GM18502 (cell line): ENCODE results near the gene FTCD.
"Not testable (repeated sequence)": the region's sequence is repeated elsewhere in the genome, so short reads cannot be mapped to it uniquely, and the experiment has no call there.

Experiments used
- ATAC-seq: cut with Tn5 transposase; IDR thresholded peaks from one replicate; pipeline ENCODE4 v1.9.1; 2021; ENCODE audit warnings: mild to moderate bottlenecking; ENCODE audit not compliant: unreplicated experiment, poor library complexity

FTCD gene

DNA sequence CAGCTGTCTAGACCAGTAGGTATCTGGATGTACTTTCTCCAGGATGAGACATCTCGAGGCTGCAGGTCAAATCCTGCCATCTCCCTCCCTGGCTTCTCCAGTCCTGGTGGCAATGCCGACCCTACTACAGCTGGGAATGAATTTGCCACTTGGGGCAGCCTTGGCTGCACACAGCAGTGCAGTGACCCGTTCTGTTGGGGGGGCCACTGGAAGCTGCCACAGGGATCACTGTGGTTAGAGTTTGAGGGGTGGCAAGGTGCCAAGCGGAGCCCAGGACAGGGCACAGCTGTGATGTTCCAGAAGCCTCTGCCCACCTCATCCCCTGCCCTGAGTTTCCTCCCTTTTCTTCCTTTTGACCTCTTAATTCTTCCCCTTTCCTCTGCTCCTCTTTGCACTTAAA lies 40.4 kb downstream of the FTCD start:
- ATAC-seq, result no peak

DNA sequence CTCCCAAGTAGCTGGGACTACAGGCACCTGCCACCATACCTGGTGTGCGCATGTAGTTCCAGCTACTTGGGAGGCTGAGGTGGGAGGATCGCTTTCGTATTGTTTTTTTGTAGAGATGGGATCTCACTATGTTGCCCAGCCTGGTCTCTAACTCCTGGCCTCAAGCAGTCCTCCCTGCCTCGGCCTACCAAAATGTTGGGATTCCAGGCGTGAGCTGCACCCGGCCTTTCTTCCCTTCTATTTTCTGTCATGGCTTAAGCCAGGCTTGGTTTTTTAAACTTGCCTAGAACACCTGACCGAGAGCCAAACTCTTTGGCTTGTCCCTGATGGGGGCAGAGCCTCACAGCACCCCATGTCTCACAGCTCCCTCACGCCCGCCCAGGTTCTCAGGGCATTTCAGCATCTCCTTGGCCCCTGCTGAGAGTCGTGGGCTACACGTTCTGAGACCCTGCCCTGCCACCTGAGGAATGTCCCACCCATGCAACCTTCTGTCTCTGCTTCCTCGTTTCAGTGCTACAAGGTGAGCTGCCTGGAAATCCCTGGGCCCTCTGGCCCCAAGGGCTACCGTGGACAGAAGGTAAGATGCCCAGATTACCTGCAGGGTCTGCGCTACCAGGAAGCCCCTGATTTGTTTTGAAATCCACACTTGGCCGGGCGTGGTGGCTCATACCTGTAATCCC lies 41.7 kb downstream of the FTCD start:
- no peak for ATAC-seq

GRCh38 chr21:46112725-46113215 lies 42.6 kb downstream of the FTCD start:
- ATAC-seq, result no peak

DNA sequence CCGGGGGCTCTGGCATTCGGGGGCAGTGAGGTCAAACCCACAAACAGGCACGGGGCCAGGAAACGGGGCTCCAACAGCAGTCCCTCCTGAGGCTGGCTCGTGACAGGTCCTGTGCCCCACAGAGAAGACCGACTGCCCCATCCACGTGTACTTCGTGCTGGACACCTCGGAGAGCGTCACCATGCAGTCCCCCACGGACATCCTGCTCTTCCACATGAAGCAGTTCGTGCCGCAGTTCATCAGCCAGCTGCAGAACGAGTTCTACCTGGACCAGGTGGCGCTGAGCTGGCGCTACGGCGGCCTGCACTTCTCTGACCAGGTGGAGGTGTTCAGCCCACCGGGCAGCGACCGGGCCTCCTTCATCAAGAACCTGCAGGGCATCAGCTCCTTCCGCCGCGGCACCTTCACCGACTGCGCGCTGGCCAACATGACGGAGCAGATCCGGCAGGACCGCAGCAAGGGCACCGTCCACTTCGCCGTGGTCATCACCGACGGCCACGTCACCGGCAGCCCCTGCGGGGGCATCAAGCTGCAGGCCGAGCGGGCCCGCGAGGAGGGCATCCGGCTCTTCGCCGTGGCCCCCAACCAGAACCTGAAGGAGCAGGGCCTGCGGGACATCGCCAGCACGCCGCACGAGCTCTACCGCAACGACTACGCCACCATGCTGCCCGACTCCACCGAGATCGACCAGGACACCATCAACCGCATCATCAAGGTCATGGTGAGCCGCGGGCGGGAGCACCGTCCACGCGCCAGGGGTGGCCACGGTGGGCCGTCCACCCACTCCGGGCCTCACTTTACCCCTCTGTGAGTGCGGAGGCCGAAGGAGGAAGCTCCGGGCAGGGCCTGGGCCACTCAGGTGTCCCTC lies 43.3 kb downstream of the FTCD start:
- ATAC-seq, result no peak

DNA sequence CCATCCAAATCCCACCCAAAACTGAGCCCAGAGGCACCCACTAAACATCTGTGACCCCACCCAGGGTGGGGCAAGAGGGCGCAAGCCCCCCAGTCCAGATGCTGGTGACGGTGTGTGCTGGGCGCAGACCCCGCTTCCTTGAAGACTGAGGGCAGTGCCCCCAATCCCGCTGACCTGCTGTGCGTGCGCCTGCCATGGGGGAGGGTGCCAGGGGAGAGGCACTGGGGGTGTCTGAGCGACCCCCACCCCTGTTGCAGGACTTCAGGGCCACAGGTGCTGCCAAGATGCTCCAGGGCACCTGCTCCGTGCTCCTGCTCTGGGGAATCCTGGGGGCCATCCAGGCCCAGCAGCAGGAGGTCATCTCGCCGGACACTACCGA lies 44.2 kb downstream of the FTCD start:
- no peak for ATAC-seq

DNA sequence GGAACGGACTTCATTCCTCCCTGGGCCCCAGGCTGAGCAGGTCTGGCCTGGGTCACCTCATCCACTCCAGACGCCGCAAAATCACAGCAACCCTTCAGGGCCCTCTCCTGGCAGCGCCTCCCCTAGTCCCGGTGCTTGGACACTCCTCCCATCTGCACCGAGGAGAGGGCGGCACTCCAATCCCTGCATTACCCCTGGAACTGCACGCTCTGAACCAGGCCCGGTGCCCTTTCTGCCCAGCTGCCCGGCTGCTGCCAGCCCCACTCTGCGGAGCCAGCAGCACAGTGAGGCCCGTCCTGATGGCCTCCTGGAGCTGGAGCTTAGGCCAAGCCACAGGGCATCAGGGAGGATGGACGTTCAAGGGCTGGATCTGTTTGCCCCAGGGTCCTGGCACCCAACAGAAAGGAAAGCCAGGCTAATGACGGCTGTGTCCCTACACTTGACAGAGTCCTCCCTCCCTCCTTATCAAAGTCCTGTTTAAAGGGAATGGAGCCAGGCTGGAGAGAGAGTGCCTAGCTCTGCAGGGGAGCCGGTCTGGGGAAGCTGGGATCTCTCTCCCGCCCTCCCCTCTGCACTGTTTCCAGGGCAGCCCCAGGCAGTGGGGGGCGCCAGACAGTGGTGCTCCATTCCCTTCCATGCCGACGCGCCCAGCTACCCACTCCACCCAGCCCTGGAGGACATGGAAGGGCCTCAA lies 44.7 kb downstream of the FTCD start:
- ATAC-seq, result no peak

DNA sequence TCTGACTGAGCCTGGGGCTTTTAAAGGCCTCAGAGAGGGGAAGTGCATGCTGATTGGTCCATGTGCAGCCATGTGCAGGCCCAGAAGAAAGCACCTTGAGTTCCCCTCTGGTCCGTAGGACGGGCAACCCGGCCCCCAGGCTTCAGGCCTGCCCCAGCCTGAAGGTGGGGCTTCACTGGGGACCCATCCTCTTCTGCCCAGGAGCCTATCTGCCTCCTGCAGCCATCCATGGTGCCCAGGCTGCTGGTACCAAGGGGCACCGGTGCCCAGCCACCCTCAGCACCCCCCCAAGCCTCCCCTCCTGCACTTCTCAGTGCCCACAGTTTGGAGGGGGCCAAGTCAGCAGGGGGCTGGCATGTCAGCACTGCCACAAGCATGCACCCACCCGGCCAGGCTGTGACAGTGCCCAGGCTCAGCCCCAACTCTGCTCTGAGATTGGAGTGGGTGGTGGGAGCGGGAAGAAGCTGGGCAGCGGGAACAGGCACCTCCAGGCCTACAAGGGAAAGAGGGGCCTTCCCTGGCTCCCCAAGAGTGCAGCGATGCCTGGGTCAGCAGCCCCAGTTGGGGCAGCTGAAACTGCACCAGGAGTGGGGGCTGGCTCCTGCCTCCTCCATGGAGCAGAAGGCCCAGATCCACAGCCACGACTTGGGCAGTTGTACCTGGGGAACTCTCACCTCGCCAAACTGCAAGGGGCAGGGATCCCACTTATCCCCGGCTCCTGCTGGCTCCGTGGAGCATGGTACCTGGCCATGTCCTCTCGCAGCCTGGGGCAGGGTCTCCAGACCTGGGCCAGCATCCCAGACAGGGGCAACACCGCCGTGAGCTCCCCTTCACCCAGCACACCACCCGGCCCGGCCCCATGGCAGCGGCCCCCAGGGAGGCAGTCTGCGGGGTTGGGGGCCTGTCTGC lies 45.8 kb downstream of the FTCD start:
- no peak for ATAC-seq

DNA sequence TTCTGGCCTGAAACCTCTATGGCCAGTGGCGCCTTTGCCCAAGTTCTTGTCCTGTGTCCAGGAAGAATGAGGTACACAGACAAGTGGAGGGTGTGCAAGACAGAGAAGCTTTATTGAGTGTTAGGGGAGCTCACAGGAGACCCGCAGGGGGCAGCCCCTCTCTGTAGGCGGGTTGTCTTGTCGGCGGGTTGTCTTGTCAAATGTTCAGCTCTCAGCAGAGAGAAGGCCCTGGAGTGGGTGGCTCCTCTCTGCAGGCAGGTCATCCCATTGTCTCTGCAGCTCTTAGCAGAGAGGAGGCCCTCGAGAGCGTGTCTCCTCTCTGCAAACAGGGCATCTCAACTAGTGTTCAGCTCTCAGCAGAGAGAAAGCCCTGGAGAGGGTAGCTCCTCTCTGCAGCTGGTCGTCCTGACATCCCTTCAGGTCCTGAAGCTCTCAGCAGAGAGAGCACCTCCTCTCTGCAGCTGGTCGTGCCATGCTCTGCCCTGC lies 46.5 kb downstream of the FTCD start:
- ATAC-seq, result no peak

- not testable (repeated sequence) for ATAC-seq
These were observed 48.0 kb downstream of the FTCD start for GRCh38 chr21:46107376-46107775.

DNA sequence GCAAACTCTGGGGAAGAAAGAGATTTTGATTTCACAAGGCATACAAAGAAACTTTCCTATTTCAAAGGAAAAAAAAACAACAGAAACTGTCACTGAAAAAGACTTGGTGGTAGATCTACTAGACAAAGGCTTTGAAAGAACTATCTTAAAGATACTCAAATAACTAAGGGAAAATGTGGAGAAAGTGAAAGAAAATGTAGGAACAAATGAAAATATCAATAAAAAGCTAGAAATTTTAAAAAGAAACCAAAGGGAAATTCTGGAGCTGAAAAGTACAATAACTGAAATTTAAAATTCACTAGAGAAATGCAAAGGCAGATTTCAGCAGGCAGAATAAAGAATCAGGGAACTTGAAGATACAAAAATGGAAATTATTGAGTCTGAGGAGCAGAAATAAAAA lies 51.3 kb downstream of the FTCD start:
- no peak for ATAC-seq

GRCh38 chr21:46100906-46101305 lies 54.5 kb downstream of the FTCD start:
- ATAC-seq, result no peak

- no peak for ATAC-seq
These were observed 55.0 kb downstream of the FTCD start for GRCh38 chr21:46100426-46100825.

DNA sequence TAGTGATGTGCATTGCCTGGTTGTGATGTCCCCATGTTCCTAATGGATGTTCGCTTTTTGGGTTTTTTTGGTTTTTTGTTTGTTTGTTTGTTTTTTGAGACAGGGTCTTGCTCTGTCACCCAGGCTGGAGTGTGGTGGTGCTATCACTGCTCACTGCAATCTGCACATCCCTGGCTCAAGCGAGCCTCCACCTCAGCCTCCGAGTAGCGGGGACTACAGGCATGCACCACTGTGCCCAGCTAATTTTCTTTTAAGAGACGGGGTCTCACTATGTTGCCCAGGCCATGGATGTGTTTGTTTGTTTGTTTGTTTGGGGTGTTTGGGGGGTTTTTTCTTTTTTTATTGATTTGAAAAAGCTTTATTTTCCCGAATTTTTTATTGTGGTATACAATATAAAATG lies 55.4 kb downstream of the FTCD start:
- ATAC-seq, result no peak

GRCh38 chr21:46099476-46099875 lies 55.9 kb downstream of the FTCD start:
- no peak for ATAC-seq

- no peak for ATAC-seq
These were observed 56.9 kb downstream of the FTCD start for GRCh38 chr21:46098303-46099141.

DNA sequence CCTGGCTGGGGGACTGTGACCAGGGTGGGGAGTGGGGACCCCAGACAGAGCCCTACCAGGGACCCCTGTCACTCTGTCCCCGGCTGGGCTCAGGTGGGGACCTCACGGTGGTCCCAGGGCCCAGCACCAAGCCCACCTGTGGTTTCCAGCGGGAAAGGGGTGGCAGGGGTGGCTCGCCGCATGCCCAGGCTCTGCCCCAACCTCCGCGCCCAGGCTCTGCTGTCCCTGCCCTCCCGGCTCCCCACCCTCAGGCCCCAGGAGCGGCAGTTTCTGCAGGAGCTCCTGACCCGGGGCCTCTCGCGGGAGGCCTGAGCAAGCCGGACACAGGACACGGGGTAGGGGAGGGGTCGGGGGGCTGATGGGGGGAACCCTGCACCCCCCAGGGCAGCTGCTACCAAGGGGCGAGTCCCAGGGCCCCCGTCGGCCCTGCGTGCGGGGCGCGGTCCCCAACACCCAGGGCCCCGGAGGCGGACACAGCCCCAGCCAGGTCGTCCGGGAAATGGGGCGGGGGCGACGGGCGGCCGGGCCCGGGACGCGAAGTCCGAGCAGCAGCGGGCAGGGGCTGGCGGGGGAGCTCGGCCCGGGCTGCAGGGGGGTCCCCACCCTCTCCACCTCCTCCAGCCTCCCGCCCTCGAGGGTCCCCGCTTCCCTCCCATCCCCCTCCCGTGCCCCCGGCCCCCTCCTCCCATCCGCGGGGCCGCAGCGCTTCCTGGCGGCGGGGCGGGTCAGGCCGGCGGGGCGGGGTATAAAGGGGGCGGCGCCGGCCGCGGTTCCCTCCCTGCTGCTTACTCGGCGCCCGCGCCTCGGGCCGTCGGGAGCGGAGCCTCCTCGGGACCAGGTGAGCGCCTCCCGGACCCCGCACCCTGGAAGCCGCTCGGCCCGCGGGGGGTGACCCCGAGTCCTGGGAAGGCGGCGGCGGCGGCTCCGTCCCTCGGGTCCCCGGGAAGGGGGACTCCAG lies 57.8 kb downstream of the FTCD start, which contains the start of gene COL6A2:
COL6A2 (plus strand) TSS at position 777 of the 958 bp plus-strand sequence.
- no peak for ATAC-seq

- ATAC-seq, result no peak
These were observed 58.6 kb downstream of the FTCD start for GRCh38 chr21:46096596-46097335.
